ENCODE measurements around the gene ZNF521. TPM values are rescaled to one million over a fixed set of nuclear protein-coding genes. Genes with fewer than 3 reads are reported as not detected.

The ZNF521 gene
- total and polyA plus RNA-seq, 8 donors: 0.80 to 290 (median 11.1) TPM

GRCh38 chr18:25289001-25289631 lies 62.9 kb downstream of the ZNF521 start:
- Histone ChIP-seq H3K4me3 (no peak overlapping the region), H3K27me3 (no peaks in the 10 kb centered on the region), H3K36me3 (no peaks in the 10 kb centered on the region), H3K4me1 (peaks cover 0 to 14% (median 0%) of the 10 kb centered on the region in 4 donors), H3K9me3 (no peaks in the 10 kb centered on the region), H3K27ac (peak overlapping the region in 3 of 5 donors; percentile 9 to 27 (median 14))
- WGBS, 5 donors: 50 to 74% (median 58%) methylated on average over 9 of the region's 9 CpGs
- TF ChIP-seq POLR2A (IDR thresholded peaks at IDR 0.05): no peak
- DNase-seq: peak in 1 of 2 donors; percentile 71
- intact Hi-C loops (cut with DNase I; ENCODE audit: low total_unique reads): no loop called here

- H3K36me3 ChIP-seq: no peaks in the 10 kb centered on the region
- intact Hi-C loops (cut with DNase I; ENCODE audit: low total_unique reads): no loop called here
- no peaks in the 10 kb centered on the region for H3K9me3 ChIP-seq
- H3K27ac ChIP-seq: no peak overlapping the region
- peaks cover 0 to 14% (median 0%) of the 10 kb centered on the region in 4 donors for H3K4me1 ChIP-seq
- 69 to 81% (median 74%) methylated on average over 4 of the region's 4 CpGs for WGBS, 5 donors
- no peak overlapping the region for H3K4me3 ChIP-seq
- no peak for DNase-seq
- no peak for TF ChIP-seq POLR2AphosphoS5 (IDR thresholded peaks at IDR 0.05)
- no peak for TF ChIP-seq EP300 (IDR thresholded peaks at IDR 0.05)
- no peak for TF ChIP-seq POLR2A (IDR thresholded peaks at IDR 0.05)
- TF ChIP-seq, protein P1, sequence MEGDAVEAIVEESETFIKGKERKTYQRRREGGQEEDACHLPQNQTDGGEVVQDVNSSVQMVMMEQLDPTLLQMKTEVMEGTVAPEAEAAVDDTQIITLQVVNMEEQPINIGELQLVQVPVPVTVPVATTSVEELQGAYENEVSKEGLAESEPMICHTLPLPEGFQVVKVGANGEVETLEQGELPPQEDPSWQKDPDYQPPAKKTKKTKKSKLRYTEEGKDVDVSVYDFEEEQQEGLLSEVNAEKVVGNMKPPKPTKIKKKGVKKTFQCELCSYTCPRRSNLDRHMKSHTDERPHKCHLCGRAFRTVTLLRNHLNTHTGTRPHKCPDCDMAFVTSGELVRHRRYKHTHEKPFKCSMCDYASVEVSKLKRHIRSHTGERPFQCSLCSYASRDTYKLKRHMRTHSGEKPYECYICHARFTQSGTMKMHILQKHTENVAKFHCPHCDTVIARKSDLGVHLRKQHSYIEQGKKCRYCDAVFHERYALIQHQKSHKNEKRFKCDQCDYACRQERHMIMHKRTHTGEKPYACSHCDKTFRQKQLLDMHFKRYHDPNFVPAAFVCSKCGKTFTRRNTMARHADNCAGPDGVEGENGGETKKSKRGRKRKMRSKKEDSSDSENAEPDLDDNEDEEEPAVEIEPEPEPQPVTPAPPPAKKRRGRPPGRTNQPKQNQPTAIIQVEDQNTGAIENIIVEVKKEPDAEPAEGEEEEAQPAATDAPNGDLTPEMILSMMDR (IDR thresholded peaks at IDR 0.05): no peak
- no peaks in the 10 kb centered on the region for H3K27me3 ChIP-seq
Observed at GRCh38 chr18:25288340-25288938, 63.5 kb downstream of the ZNF521 start.

- Histone ChIP-seq H3K9me3 (no peaks in the 10 kb centered on the region), H3K4me1 (peaks cover 0 to 14% (median 0%) of the 10 kb centered on the region in 4 donors), H3K36me3 (no peaks in the 10 kb centered on the region), H3K27ac (no peak overlapping the region), H3K4me3 (no peak overlapping the region), H3K27me3 (peaks cover 0 to 3% (median 0%) of the 10 kb centered on the region in 3 donors)
- 79 to 87% (median 83%) methylated on average over 9 of the region's 9 CpGs for WGBS, 5 donors
- intact Hi-C loops (cut with DNase I; ENCODE audit: low total_unique reads): no loop called here
- TF ChIP-seq POLR2A (IDR thresholded peaks at IDR 0.05): no peak
- TF ChIP-seq, protein P1 (IDR thresholded peaks at IDR 0.05): no peak
- no peak for TF ChIP-seq EP300 (IDR thresholded peaks at IDR 0.05)
- TF ChIP-seq POLR2AphosphoS5 (IDR thresholded peaks at IDR 0.05): no peak
- no peak for DNase-seq
Observed at GRCh38 chr18:25287106-25287505, 64.9 kb downstream of the ZNF521 start.

GRCh38 chr18:25284861-25285550 lies 67.0 kb downstream of the ZNF521 start:
- TF ChIP-seq POLR2AphosphoS5 (IDR thresholded peaks at IDR 0.05) (no peak), EP300 (IDR thresholded peaks at IDR 0.05) (no peak), POLR2A (IDR thresholded peaks at IDR 0.05) (no peak)
- TF ChIP-seq, protein P1 (IDR thresholded peaks at IDR 0.05): no peak
- peaks cover 0 to 14% (median 0%) of the 10 kb centered on the region in 4 donors for H3K4me1 ChIP-seq
- no peak overlapping the region for H3K27ac ChIP-seq
- peaks cover 0 to 4% (median 0%) of the 10 kb centered on the region in 3 donors for H3K27me3 ChIP-seq
- H3K36me3 ChIP-seq: no peaks in the 10 kb centered on the region
- no peak overlapping the region for H3K4me3 ChIP-seq
- H3K9me3 ChIP-seq: no peaks in the 10 kb centered on the region
- DNase-seq: no peak
- 61 to 86% (median 75%) methylated on average over 10 of the region's 10 CpGs for WGBS, 5 donors
- intact Hi-C loops (cut with DNase I; ENCODE audit: low total_unique reads): no loop called here
